Measurements from ENCODE around the gene STX1B. TPM values are rescaled to one million over a fixed set of nuclear protein-coding genes. Genes with fewer than 3 reads are reported as not detected.

The STX1B gene
- total RNA-seq, 2 donors from 2014 or later: 0.27 to 0.47 TPM

DNA sequence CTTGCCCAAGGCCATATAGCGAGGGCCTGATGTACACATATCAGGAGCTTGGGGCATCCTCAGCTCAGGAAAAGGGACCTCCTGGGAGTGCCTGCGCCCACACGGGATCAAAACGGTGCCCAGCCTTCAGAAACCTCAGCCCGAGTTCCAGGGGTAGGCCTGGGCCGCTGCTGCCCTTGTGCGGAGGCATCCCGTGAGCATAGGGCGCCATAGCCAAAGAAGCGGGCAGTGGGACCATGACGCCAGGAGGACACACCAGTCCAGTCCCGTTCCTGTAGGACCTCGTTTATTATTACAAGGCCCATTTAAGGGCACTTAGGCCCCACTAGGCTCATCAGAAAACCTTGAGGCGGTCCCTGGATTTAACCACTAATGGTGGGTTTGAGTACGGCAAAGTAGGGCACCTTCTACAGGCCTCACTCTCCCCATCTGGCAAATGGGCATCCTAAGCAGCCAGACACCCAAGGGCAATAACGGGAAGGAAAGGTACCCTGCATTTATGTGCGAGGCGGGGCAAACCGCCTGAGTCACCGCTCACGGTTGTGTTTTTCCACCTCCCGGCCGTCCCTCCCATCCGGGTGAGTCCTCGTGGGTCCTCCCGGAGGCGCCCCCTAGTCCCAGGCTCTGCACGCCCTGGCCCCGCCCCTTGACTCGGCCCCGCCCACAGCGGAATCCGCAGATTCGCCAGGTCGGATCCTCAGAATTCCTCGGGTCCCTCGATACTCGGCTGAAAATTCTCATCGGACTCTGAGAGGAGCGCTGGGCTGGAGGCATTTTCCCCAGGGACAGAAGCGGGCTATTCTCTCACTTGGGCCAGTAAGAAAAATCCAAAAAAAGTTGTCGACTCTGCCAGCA is 53.6 kb downstream of the STX1B start:
- H3K27ac Mint-ChIP-seq: peak overlapping the region; percentile 96
- H3K36me3 Mint-ChIP-seq (ENCODE audit: low read depth): peaks cover 7% of the 10 kb centered on the region
- peaks cover 29% of the 10 kb centered on the region for H3K4me1 Mint-ChIP-seq
- H3K27me3 Mint-ChIP-seq: no peaks in the 10 kb centered on the region
- peak overlapping the region; percentile 93 for H3K4me3 Mint-ChIP-seq
- ATAC-seq: peak; percentile 65
- no peaks in the 10 kb centered on the region for H3K9me3 ChIP-seq (ENCODE audit: control insufficient read depth, low read length, poor library complexity, severe bottlenecking)
- peak; percentile 69 to 83 (median 81) for DNase-seq

DNA sequence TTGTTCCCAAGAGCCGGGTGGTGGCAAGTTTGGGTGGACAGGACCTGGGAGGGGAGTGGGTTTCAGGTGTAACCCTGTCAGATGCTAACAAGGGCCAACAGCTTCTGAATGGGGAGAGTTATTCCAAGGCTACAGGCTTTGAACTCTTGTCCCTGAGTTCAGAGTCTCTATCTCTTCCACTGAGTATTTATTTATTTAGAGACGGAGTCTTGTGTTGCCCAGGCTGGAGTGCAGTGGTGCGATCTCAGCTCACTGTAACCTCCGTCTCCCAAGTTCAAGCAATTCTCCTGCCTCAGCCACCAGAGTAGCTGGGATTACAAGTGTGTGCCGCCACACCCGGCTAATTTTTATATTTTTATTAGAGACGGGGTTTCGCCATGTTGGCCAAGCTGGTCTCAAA is 55.4 kb downstream of the STX1B start:
- Mint-ChIP-seq H3K36me3 (ENCODE audit: low read depth) (peaks cover 2% of the 10 kb centered on the region), H3K4me3 (no peak overlapping the region), H3K27ac (peak overlapping the region; percentile 65), H3K27me3 (no peaks in the 10 kb centered on the region), H3K4me1 (peaks cover 28% of the 10 kb centered on the region)
- no peaks in the 10 kb centered on the region for H3K9me3 ChIP-seq (ENCODE audit: control insufficient read depth, low read length, poor library complexity, severe bottlenecking)
- ATAC-seq (no peak), DNase-seq (no peak)

DNA sequence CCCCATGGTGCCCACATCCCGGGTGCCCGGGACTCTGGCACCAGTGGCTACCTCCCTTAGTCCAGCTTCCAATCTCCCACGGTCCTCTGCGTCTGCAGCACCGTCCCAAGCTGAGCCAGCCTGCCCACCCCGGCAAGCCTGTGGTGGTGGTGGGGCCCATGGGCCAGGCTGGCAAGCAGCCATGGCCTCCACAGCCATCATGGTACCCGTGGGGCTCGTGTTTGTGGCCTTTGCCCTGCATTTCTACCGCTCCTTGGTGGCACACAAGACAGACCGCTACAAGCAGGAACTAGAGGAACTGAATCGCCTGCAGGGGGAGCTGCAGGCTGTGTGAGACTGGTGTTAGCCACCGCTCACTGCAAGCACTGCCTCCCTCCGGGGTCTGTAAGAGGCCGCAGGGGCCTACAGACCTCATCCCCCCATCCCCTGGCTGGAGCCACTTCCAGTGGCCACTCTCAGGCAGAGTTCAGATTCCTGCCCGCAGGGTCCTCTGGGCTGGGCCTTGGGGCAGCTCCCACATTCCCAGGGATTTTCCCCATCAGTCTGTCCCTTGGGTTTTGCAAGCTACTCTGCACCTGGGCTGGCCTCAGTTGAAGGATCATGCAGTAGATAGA is 56.8 kb downstream of the STX1B start:
- Mint-ChIP-seq H3K4me3 (no peak overlapping the region), H3K4me1 (peaks cover 21% of the 10 kb centered on the region), H3K27ac (peak overlapping the region; percentile 24), H3K36me3 (ENCODE audit: low read depth) (no peaks in the 10 kb centered on the region), H3K27me3 (no peaks in the 10 kb centered on the region)
- ATAC-seq (no peak), DNase-seq (peak; percentile 38 to 56 (median 50))
- no peaks in the 10 kb centered on the region for H3K9me3 ChIP-seq (ENCODE audit: control insufficient read depth, low read length, poor library complexity, severe bottlenecking)

DNA sequence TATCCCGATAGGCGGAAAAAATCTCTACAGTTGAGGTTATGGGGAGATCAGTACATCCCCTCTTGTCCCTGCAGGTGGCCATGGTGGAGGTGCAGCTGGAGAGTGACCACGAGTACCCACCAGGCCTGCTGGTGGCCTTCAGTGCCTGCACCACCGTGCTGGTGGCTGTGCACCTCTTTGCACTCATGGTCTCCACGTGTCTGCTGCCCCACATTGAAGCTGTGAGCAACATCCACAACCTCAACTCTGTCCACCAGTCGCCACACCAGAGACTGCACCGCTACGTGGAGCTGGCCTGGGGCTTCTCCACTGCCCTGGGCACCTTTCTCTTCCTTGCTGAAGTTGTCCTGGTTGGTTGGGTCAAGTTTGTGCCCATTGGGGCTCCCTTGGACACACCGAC is 57.3 kb downstream of the STX1B start:
- H3K27ac Mint-ChIP-seq: peak overlapping the region; percentile 24
- ATAC-seq (no peak), DNase-seq (no peak)
- no peaks in the 10 kb centered on the region for H3K27me3 Mint-ChIP-seq
- peaks cover 17% of the 10 kb centered on the region for H3K4me1 Mint-ChIP-seq
- no peaks in the 10 kb centered on the region for H3K9me3 ChIP-seq (ENCODE audit: control insufficient read depth, low read length, poor library complexity, severe bottlenecking)
- H3K36me3 Mint-ChIP-seq (ENCODE audit: low read depth): no peaks in the 10 kb centered on the region
- no peak overlapping the region for H3K4me3 Mint-ChIP-seq

DNA sequence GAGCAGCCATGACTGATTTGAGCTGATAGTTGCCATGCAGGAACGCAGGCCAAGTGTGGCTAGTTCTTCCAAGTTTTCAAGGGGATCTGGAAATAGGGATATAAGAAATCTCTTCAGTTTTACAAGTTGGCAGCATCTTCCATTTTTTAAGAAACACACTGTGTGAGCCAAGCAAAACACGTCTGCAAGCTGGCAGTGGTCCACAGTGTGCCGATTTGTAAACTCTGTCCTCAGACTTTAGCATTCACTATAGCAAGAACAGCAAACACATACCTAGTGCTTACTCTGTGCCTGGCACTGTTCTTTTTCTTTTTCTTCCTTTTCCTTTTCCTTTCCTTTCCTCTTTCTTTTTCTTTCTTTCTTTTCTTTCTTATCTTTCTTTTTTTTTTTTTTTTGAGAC is 58.7 kb downstream of the STX1B start:
- Mint-ChIP-seq H3K27me3 (no peaks in the 10 kb centered on the region), H3K36me3 (ENCODE audit: low read depth) (no peaks in the 10 kb centered on the region), H3K4me3 (no peak overlapping the region), H3K27ac (no peak overlapping the region), H3K4me1 (peaks cover 22% of the 10 kb centered on the region)
- DNase-seq (no peak), ATAC-seq (no peak)
- H3K9me3 ChIP-seq (ENCODE audit: control insufficient read depth, low read length, poor library complexity, severe bottlenecking): no peaks in the 10 kb centered on the region

DNA sequence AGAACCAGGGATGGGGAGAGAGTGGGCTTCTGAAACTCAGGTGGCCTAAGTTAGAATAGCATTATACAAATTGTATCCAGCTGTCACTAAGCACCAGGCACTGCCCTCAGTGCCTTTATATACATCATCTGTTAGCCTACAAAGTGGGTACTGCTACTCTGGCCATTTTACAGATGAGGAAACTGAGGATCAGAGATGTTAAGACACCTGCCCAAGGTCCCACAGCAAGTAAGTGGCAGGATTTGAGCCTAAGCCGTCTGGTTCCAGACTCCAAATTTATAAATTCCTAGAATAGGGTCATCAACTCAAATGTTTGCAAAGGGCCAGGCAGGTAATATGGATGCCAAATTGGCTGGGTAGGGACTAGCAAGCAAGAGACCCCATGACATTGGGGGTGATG is 59.2 kb downstream of the STX1B start:
- no peak for DNase-seq
- Mint-ChIP-seq H3K27me3 (no peaks in the 10 kb centered on the region), H3K36me3 (ENCODE audit: low read depth) (no peaks in the 10 kb centered on the region), H3K27ac (no peak overlapping the region), H3K4me1 (peaks cover 25% of the 10 kb centered on the region), H3K4me3 (no peak overlapping the region)
- no peaks in the 10 kb centered on the region for H3K9me3 ChIP-seq (ENCODE audit: control insufficient read depth, low read length, poor library complexity, severe bottlenecking)
- ATAC-seq: no peak

DNA sequence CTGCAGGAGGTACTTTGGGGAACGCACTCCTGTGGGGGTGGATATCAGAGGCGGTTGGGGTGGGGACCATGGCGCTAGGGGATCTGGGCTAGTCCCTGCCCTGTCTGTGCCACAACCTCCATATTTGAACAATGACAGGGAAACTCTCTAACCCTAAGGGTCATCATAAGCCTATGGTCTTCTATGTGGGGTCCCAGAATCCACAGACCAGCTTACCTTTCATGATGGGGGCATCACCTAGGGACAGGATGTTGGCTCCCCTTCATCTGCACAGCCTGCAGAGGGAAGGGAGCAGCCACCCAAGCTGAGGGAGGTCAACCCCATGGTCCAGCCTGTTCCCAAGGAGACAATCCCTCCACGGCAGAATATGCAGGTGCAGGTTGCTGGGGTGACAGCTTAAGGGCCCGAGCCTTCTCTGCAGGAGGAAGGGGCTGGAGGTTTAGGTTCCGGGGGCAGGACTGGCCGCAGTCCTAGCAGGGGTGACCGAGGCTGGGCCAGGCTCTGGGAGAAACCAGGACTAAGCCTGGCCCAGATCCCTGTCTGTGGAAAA is 59.8 kb downstream of the STX1B start:
- no peaks in the 10 kb centered on the region for H3K27me3 Mint-ChIP-seq
- peaks cover 29% of the 10 kb centered on the region for H3K4me1 Mint-ChIP-seq
- H3K27ac Mint-ChIP-seq: no peak overlapping the region
- H3K4me3 Mint-ChIP-seq: peak overlapping the region; percentile 94
- DNase-seq: no peak
- no peaks in the 10 kb centered on the region for H3K9me3 ChIP-seq (ENCODE audit: control insufficient read depth, low read length, poor library complexity, severe bottlenecking)
- ATAC-seq: no peak
- no peaks in the 10 kb centered on the region for H3K36me3 Mint-ChIP-seq (ENCODE audit: low read depth)

DNA sequence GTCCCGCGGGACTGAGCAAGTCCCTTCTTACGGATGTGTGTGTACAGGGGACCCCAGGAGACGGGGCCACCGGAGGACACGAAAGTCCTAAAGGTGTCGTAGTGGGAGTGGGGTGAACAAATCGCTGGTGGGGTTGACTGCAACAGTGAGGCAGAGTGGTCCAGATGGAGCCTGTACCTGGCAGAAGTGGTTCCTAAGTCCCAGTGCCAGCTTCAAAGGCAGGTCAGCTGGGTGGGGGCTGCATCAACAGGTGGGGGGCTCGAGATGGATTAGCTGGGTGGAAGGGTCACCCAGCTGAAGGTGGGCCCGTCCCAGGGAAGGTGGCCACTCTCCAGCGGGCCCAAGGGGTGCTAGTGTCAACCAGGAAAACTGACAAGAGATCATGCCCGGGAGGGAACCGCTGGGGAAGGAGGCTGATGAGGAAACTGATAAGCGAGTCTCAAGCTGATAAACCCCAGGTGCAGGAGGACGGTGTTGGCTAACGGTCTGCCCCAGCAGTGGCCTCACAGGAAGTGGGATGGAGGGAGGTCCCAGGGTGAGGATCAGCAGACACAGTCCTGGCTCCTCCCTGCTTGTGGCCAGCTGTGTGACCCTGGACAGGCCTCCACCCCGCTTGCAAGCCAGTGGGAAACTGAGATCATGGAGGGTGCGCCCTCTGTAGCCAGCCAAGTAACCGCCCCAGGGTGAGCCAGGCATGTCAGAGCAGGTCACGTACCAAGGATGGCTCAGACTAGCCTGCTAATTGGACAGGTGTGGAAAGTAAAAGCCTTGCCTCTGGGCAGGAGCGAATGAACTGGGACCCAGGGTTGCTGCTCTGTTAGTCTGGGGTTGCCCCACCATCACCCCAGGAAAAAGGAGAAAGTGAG is 60.6 kb downstream of the STX1B start:
- no peaks in the 10 kb centered on the region for H3K9me3 ChIP-seq (ENCODE audit: control insufficient read depth, low read length, poor library complexity, severe bottlenecking)
- H3K4me1 Mint-ChIP-seq: peaks cover 29% of the 10 kb centered on the region
- peak; percentile 47 for ATAC-seq
- no peak for DNase-seq
- H3K27ac Mint-ChIP-seq: no peak overlapping the region
- H3K27me3 Mint-ChIP-seq: no peaks in the 10 kb centered on the region
- no peaks in the 10 kb centered on the region for H3K36me3 Mint-ChIP-seq (ENCODE audit: low read depth)
- peak overlapping the region; percentile 94 for H3K4me3 Mint-ChIP-seq

DNA sequence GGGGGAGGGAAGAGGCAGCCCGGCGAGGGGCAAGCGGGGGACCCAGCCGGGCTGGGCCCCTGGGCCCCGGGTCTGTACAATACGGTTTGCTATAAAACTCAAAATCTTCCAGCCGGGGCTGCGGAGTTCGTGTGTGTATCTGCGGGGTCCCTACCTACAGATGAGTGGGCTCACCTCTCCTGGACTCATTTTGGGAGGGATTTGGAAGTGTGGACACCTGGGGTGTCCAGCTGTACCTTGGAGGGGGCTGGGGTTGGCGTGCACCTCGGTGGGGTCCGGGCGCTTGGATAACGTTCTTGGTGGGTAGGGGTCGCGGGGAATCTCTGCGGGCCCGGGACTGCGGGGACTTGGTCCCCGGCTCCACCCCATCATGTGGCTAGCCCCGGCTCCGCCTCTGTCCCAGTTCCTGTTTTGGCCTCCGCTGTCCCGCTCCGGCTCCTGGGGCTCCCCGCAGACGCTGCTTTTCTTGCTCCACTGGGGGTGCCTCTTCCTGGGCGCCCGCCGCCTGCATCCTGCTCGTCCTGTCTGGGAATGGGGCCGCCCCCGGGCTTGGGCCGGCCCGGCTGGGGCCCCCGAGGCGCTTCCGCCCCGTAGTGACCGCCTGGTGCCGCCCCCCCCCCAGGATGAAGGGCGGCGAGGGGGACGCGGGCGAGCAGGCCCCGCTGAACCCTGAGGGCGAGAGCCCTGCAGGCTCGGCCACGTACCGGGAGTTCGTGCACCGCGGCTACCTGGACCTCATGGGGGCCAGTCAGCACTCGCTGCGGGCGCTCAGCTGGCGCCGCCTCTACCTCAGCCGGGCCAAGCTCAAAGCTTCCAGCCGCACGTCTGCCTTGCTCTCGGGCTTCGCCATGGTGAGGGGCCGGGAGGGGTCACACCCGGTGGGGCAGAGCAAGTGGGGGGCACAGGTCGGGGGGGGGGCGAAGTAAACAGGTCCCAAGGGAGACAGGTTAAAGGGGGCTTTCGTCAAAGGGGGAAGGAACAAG is 61.5 kb downstream of the STX1B start, which contains the start of gene ORAI3:
Gene ORAI3 (plus strand): TSS at position 402 of the 983 bp plus-strand sequence. CDS start 222 bp downstream, at position 624.
- Mint-ChIP-seq H3K27me3 (no peaks in the 10 kb centered on the region), H3K27ac (no peak within 1 kb of the TSS), H3K4me1 (peaks cover 29% of the 10 kb centered on the region), H3K4me3 (peak within 1 kb of the TSS; percentile 94), H3K36me3 (ENCODE audit: low read depth) (no peaks in the 10 kb centered on the region)
- DNase-seq: peak in 1 of 3 donors; percentile 31
- ATAC-seq: peak; percentile 69
- H3K9me3 ChIP-seq (ENCODE audit: control insufficient read depth, low read length, poor library complexity, severe bottlenecking): no peaks in the 10 kb centered on the region

DNA sequence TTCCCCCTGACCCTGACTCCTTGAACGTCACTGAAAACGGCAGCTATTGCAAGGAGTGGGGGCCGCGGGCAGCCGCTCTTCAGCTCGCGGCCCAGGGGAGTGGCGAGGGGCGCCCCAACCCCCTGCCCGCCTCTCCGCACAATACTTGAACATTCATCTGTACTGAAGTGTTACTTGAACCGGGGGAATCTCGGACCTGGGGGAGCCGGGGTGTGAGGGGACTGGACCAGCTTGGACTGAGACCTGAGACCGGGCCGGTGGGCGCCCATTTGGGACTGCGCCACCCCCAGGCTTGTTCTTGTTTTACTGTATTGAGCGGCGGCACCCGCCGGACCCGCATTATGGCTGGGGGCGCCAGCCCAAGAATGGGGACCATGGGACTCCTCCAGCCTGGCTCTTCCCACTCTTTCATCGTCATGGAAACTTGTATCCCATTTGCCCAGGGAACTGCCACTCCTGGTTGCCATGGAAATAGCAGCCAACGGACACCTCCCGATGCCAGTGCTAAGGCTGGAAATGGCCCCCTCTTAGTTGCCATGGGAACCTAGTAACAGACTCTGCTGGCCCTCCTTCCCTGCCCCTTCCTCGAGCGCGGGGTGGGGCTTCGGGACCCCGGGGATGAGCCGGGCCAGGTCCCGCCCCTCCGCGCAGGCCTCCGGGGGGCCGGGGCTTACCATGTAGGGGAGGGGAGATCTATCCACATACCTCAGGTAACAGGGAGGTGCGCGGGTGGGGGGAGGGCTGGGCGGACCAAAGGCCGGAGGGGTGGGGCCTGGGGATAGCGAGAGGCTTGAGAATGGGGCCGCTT is 62.4 kb downstream of the STX1B start:
- H3K27ac Mint-ChIP-seq: no peak overlapping the region
- H3K36me3 Mint-ChIP-seq (ENCODE audit: low read depth): no peaks in the 10 kb centered on the region
- no peak overlapping the region for H3K4me3 Mint-ChIP-seq
- peaks cover 23% of the 10 kb centered on the region for H3K4me1 Mint-ChIP-seq
- ATAC-seq: peak; percentile 2
- no peaks in the 10 kb centered on the region for H3K9me3 ChIP-seq (ENCODE audit: control insufficient read depth, low read length, poor library complexity, severe bottlenecking)
- no peaks in the 10 kb centered on the region for H3K27me3 Mint-ChIP-seq
- DNase-seq: no peak

DNA sequence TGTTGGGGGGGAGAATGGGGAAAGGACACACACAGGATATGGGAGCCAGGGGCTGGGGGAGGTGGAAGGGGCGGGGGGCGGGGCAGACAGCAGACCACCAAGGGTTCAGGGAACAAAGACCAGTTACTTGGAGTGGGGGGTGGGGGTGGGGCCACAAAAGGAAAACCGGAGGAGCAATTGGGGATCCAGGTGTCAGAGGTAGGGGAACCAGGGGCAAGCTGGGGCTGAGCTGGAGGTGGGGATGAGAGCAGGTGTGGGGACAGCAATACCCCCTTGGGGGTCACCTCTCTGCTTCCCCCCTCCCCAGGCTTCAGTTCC is 62.9 kb downstream of the STX1B start:
- H3K27ac Mint-ChIP-seq: no peak overlapping the region

More for the DNA sequence above, 62.9 kb downstream of the STX1B start:
- DNase-seq (no peak), ATAC-seq (no peak)
- Mint-ChIP-seq H3K27me3 (no peaks in the 10 kb centered on the region), H3K4me3 (no peak overlapping the region), H3K4me1 (peaks cover 25% of the 10 kb centered on the region), H3K36me3 (ENCODE audit: low read depth) (no peaks in the 10 kb centered on the region)
- H3K9me3 ChIP-seq (ENCODE audit: control insufficient read depth, low read length, poor library complexity, severe bottlenecking): no peaks in the 10 kb centered on the region
